ENCODE measurements around the gene NYAP2. TPM values are rescaled to one million over a fixed set of nuclear protein-coding genes. Genes with fewer than 3 reads are reported as not detected.

Gene NYAP2
- total and polyA plus RNA-seq, 10 of the 15 experiments (the other 5 are each of a cell fraction or from before 2014, with no cell fraction given): 0.03 TPM; not detected in 9

- H4K20me1 ChIP-seq (ENCODE audit: control insufficient read depth, insufficient read depth): no peaks in the 10 kb centered on the region
- ATAC-seq: no peak
- H3K4me1 ChIP-seq (ENCODE audit: control insufficient read depth, insufficient read depth, low read length): no peaks in the 10 kb centered on the region
- no peaks in the 10 kb centered on the region for H3K79me2 ChIP-seq (ENCODE audit: control insufficient read depth, insufficient read depth, low read length)
- SMC1A ChIA-PET (ENCODE audit: uncharacterized antibody, unreplicated experiment): interaction anchor here (0.8 kb wide), 1 partner anchor 20 kb away, joined by 3 read pairs; no protein-coding TSS in a partner anchor
- H3K27me3 ChIP-seq (replicated peaks in 1 of 2; ENCODE audit: control insufficient read depth in 2 of 2, insufficient read depth in 2 of 2, low read length in 1 of 2): no peaks in the 10 kb centered on the region
- CTCF ChIA-PET: interaction anchor here (0.8 kb wide), 1 partner anchor 8 kb away, joined by 3 read pairs; no protein-coding TSS in a partner anchor
- no peaks in the 10 kb centered on the region for H3K9me3 ChIP-seq (replicated peaks; ENCODE audit: control insufficient read depth, insufficient read depth, low read length)
- H2AFZ ChIP-seq (ENCODE audit: control insufficient read depth, low read depth, low read length): no peak overlapping the region
- H3K27ac ChIP-seq (ENCODE audit: control insufficient read depth, insufficient read depth): no peak overlapping the region
- H3K4me3 ChIP-seq: no peak overlapping the region
- 0% methylated on average over 1 of the region's 1 CpG for WGBS (ENCODE audit: insufficient coverage, insufficient replicate concordance, low lambda C conversion rate, missing lambda C conversion rate)
- H3K4me2 ChIP-seq (ENCODE audit: control insufficient read depth, insufficient read depth): no peak overlapping the region
- no peak for DNase-seq (ENCODE audit: low read depth, low spot score)
- H3K36me3 ChIP-seq (ENCODE audit: control insufficient read depth in 2 of 2, insufficient read depth in 2 of 2, low read length in 1 of 2): no peaks in the 10 kb centered on the region
- BruUV-seq (replicated peaks): no TSS peak
- FAIRE-seq: no peak
- RAD21 ChIA-PET (ENCODE audit: unreplicated experiment): no interaction called here
- POLR2A ChIA-PET: no interaction called here
- intact Hi-C loops (cut with micrococcal nuclease; ENCODE audit: unreplicated experiment): no loop called here
- in situ Hi-C loops (cut with MboI): no loop called here
- no peak overlapping the region for H3K9ac ChIP-seq (ENCODE audit: control insufficient read depth, insufficient read depth, low read length)
- TF ChIP-seq BCL3 (IDR thresholded peaks at IDR 0.05; ENCODE audit: borderline replicate concordance, insufficient read depth, low read depth, low read length, poor library complexity, severe bottlenecking) (no peak), TCF12 (IDR thresholded peaks at IDR 0.05; ENCODE audit: low read depth, low read length) (no peak), SREBF2 (IDR thresholded peaks at IDR 0.05; ENCODE audit: low read length) (no peak), HDAC6 (IDR thresholded peaks at IDR 0.05; ENCODE audit: unreplicated experiment) (no peak), SPI1 (IDR thresholded peaks at IDR 0.05; ENCODE audit: borderline replicate concordance, insufficient read depth, low read depth, low read length) (no peak), CHD1 (IDR thresholded peaks at IDR 0.05; ENCODE audit: low read depth, low read length) (no peak), E4F1 (IDR thresholded peaks at IDR 0.05; ENCODE audit: borderline replicate concordance, partially characterized antibody) (no peak), MYC (IDR thresholded peaks at IDR 0.05; ENCODE audit: insufficient read depth, insufficient read length, insufficient replicate concordance, low read length, severe bottlenecking) (no peak), NFYB (IDR thresholded peaks at IDR 0.05; ENCODE audit: insufficient read depth, low read depth, low read length) (no peak), KLF5 (IDR thresholded peaks at IDR 0.05; ENCODE audit: partially characterized antibody) (no peak), MYB (IDR thresholded peaks at IDR 0.05; ENCODE audit: borderline replicate concordance, low read depth, low read length) (no peak), BCLAF1 (IDR thresholded peaks at IDR 0.05) (no peak), JUND (IDR thresholded peaks at IDR 0.05; ENCODE audit: low read depth, low read length) (no peak), SMAD1 (IDR thresholded peaks at IDR 0.05; ENCODE audit: low read depth, partially characterized antibody) (no peak), IRF3 (IDR thresholded peaks at IDR 0.05) (no peak), CEBPB (IDR thresholded peaks at IDR 0.05; ENCODE audit: borderline replicate concordance in 1 of 2, low read depth in 2 of 2, low read length in 2 of 2) (no peak)
These were observed 2.8 kb downstream of the NYAP2 start for GRCh38 chr2:225402210-225402776.

Data from GM12878 (cell line).